Measurements from ENCODE around the gene COPB2.
"Not testable (repeated sequence)": the region's sequence is repeated elsewhere in the genome, so short reads cannot be mapped to it uniquely, and the experiment has no call there.

The COPB2 gene

GRCh38 chr3:139339219-139339906, 50.1 kb downstream of the COPB2 start:
- H3K27ac ChIP-seq = no peak overlapping the region
- TF ChIP-seq ZFX (IDR thresholded peaks at IDR 0.05; ENCODE audit: borderline replicate concordance) (no peak), CTCF (IDR thresholded peaks at IDR 0.05) (no peak)

- no peak for TF ChIP-seq CTCF (IDR thresholded peaks at IDR 0.05)
- no peak for TF ChIP-seq ZFX (IDR thresholded peaks at IDR 0.05; ENCODE audit: borderline replicate concordance)
- H3K27ac ChIP-seq = no peak overlapping the region
Measured at GRCh38 chr3:139338405-139338804, 51.0 kb downstream of the COPB2 start.

- not testable (repeated sequence) for H3K27ac ChIP-seq
Measured at GRCh38 chr3:139334675-139335074, 54.8 kb downstream of the COPB2 start.

GRCh38 chr3:139332092-139332491, 57.4 kb downstream of the COPB2 start:
- H3K27ac ChIP-seq = no peak overlapping the region
- TF ChIP-seq CTCF (IDR thresholded peaks at IDR 0.05) (no peak), ZFX (IDR thresholded peaks at IDR 0.05; ENCODE audit: borderline replicate concordance) (no peak)

GRCh38 chr3:139329364-139329850, 60.0 kb downstream of the COPB2 start:
- peak; percentile 98 for TF ChIP-seq CTCF (IDR thresholded peaks at IDR 0.05)
- no peak for TF ChIP-seq ZFX (IDR thresholded peaks at IDR 0.05; ENCODE audit: borderline replicate concordance)
- H3K27ac ChIP-seq = no peak overlapping the region

- no peak for TF ChIP-seq ZFX (IDR thresholded peaks at IDR 0.05; ENCODE audit: borderline replicate concordance)
- TF ChIP-seq CTCF (IDR thresholded peaks at IDR 0.05) = no peak
- no peak overlapping the region for H3K27ac ChIP-seq
Measured at GRCh38 chr3:139328356-139328755, 61.1 kb downstream of the COPB2 start.

GRCh38 chr3:139327861-139328260, 61.6 kb downstream of the COPB2 start:
- no peak overlapping the region for H3K27ac ChIP-seq
- TF ChIP-seq ZFX (IDR thresholded peaks at IDR 0.05; ENCODE audit: borderline replicate concordance) (no peak), CTCF (IDR thresholded peaks at IDR 0.05) (no peak)

- no peak overlapping the region for H3K27ac ChIP-seq
- TF ChIP-seq CTCF (IDR thresholded peaks at IDR 0.05) (no peak), ZFX (IDR thresholded peaks at IDR 0.05; ENCODE audit: borderline replicate concordance) (no peak)
Measured at GRCh38 chr3:139327231-139327630, 62.2 kb downstream of the COPB2 start.
